HG03571 (cell line): ENCODE measurements around the gene BTNL3.
"Not testable (repeated sequence)": the region's sequence is repeated elsewhere in the genome, so short reads cannot be mapped to it uniquely, and the experiment has no call there.

Experiments
- ATAC-seq: cut with Tn5 transposase; IDR thresholded peaks from one replicate; pipeline ENCODE4 v1.9.1; 2021; ENCODE audit not compliant: unreplicated experiment

BTNL3 gene

DNA sequence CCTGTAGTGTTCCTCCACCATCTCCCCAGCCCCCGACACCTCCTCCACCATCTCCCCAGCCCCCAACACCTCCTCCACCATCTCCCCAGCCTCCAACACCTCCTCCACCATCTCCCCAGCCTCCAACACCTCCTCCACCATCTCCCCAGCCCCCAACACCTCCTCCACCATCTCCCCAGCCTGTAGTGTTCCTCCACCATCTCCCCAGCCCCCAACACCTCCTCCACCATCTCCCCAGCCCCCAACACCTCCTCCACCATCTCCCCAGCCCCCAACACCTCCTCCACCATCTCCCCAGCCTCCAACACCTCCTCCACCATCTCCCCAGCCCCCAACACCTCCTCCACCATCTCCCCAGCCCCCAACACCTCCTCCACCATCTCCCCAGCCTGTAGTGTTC lies 57.2 kb downstream of the BTNL3 start:
- ATAC-seq = not testable (repeated sequence)

DNA sequence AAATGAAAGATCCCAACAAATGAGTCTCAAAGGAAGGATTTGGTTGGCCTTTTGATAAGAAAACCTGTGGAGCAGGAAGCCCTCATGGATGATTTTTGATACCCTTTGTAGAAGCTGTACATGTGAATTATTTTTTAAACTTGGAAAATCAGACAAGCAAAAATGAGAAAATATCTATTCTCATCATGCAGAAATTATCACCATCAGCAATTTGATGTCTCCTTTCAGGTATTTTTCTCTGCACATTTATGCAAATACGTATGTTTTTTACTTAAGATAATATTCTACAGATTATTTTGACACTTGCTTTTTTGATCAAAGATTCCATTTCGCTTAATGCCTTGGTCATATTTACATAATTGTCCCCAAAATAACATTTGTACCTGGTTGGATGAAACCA lies 58.6 kb downstream of the BTNL3 start:
- no peak for ATAC-seq

DNA sequence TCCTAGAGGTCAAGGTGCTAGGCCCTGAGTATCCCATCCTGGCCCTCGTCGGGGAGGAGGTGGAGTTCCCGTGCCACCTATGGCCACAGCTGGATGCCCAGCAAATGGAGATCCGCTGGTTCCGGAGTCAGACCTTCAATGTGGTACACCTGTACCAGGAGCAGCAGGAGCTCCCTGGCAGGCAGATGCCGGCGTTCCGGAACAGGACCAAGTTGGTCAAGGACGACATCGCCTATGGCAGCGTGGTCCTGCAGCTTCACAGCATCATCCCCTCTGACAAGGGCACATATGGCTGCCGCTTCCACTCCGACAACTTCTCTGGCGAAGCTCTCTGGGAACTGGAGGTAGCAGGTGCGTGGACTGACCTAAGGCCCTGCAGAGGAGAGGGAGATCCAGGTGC lies 59.3 kb downstream of the BTNL3 start:
- no peak for ATAC-seq

DNA sequence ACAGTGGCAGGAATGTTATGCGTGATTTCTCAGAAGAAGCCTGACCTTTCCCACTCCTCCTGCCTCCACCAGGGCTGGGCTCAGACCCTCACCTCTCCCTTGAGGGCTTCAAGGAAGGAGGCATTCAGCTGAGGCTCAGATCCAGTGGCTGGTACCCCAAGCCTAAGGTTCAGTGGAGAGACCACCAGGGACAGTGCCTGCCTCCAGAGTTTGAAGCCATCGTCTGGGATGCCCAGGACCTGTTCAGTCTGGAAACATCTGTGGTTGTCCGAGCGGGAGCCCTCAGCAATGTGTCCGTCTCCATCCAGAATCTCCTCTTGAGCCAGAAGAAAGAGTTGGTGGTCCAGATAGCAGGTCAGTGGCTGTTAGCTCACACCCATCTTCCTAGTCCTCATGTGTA lies 61.4 kb downstream of the BTNL3 start:
- ATAC-seq = no peak

DNA sequence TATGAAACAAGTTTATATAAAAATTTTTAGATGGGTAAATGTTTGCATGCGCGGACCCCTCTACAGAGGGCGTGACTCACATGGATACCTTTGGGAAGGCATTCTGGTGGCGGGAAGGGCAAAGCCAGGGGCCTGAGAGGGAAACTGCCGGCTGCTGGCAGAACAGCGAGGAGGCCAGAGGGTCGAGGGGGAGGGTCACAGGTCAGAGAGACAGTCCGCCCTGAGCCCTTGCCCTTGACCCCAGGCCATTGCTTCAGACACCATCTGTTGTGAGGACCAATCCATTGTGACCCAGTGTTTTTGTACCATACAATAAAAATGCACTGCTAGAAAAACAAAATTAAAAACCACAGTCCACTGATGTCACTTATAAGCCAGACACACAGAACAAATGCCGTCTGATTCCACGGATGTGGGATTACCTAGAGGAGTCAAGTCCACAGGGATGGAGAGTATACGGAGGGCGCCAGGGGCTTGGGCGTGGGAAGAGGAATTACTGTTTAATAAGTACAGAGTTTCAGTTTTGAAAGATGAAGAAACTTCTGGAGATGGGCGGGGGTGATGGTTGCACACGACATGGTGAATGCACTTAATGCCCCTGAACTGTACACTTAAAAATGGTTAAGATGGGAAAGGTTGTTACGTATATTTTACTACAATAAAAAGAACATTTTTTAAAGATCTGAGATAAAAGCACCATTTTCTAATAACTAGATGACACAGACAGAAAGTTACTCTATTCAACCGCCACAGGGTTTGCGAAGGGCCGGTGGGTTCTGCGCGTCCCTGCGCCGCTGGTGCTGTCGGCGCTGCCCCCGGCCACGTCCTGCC lies 63.4 kb downstream of the BTNL3 start:
- ATAC-seq = no peak

DNA sequence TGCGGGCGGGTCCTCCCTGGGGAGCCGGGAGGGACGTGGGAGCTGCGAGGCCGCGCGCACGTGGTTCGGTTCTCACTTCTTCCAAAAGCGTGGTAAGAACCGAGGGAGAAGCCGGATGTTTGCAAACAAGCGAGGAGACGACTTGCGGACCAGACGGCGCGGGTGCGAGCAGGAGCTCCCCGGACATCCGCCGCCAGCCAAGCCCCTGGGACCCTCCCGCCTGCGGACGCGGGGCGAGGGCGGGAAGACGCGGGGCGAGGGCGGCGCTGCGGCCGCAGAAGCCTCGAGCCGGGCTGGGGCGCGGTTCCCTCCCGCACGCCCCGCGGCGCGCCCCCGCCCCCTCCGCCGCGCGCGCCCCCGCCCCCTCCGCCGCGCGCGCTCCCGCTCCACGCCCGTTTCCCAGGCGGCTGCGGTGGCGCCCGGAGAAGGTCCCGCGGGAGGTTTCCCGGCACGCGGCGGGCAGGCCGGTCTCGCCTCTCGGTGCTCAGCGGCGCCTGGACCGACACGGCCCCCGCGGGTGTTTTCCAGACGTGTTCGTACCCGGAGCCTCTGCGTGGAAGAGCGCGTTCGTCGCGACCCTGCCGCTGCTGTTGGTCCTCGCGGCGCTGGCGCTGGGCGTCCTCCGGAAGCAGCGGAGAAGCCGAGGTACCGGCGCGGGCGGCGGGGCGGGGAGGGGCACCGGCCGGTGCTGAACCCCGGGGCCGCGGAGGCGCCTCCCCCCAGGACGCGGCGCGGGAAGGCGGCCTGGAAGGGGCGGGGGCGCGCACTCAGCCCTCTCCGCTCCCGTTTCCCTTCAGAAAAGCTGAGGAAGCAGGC lies 64.2 kb downstream of the BTNL3 start:
- no peak for ATAC-seq

DNA sequence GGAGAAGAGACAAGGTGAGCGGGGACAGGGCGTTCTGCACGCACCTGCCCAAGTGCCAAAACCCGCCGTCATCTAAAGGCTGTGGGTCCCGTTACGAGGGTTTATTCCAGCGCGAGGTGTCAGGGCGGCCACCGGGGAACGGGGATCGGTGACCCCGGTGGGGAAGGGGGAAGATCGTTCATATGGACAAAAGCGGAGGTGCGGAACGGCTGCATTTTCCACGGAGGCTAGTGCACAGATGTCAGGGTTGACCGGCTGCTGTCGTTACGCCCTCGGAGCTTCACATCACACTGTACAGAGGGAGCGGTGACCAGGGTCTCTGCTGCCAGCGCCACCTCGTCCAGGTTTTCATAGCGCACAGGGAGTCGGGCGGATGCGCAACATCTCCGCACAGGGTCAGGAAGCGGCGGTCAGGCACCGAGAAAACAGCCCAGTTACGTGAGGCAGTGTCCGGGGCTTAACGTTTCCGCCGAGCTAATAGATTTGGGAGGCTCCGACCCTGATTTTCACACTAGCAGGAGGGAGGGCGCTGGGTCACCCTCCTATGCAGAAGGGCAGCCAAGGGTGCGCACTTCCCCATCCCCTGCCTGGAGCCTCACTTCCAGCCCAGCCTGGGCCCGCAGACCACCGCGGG lies 65.0 kb downstream of the BTNL3 start:
- ATAC-seq = no peak

DNA sequence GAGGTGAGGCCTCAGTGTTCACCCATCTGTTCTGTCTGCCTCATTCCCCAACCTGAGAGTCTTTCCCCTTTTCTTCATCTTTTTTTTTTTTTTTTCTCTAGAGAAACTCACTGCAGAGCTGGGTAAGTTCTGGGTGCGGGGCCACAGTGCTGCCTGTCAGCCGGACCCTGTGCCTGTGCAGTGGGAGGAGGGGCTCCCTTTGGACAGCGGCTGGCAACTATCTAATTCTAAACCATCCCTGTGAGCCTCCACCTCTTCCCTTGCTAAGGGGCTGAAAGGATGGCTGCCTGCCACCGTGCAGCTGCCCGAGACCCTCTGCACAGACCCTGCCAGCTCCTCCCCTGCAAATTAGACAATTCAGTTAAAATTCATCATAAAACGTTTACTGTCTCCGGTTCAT lies 65.5 kb downstream of the BTNL3 start:
- ATAC-seq = no peak

DNA sequence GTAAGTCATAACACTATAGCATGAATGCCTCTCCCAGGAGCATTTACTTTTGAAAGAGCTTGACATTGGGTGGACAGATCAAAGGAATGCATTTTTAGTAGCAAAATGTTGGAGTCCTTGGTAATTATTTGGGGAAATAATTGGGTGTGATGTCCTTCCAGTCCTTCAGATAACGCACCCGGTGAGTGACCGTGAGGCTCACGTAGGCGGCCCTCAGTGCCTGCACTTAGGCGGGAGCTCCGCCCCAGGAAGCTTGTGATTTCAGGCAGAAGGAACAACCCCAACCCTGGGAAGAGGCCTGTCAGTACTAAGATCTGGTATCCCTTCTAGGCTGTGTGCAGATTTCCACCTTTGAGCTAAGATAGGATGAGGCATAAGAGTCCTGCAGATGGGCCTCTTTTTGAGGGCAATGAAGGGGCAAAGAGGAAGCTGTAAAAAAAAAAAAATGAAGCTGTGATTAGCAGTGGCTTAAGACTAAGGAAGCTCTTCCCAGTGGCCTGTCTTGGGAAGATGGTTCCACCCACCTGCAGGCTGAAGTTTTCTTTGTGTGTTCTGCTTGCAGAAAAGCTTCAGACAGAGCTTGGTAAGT lies 66.3 kb downstream of the BTNL3 start:
- no peak for ATAC-seq
